Fibroblast of peridontal ligament (primary cell): ENCODE measurements around the gene TMEM225.
"Not testable (repeated sequence)": the region's sequence is repeated elsewhere in the genome, so short reads cannot be mapped to it uniquely, and the experiment has no call there.

ENCODE experiments used
- DNase-seq: peaks from one replicate; pipeline ENCODE4 v3.0.0-alpha.2; 2010; ENCODE audit errors: extremely low read depth

TMEM225 gene, protein sequence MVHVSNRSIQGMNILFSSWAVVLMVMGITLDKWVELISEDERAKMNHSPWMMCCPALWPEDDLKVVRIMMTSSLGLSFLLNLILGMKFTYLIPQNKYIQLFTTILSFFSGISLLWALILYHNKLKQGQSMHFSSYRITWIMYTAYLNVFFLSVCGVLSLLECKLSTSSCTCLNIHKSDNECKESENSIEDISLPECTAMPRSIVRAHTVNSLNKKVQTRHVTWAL

DNA sequence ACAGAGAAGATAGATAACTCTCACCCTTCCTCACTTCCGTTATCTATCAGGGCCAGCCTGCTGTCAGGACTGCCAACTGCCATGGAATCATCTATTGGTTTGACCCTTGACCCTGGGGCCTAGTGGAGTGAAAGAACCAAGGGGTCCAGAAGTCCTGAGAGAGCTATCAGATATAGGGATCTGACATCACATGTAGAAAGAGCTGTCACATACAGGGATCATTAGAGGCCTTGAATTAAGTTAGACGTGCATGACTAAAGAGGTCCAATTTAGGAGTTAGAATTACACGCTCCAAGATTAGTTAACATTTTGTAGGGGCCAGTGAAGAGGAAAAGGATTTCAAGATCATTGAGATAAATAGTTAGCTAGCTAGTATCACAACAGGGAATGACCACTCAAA is at the start of gene TMEM225:
Gene TMEM225, minus strand, starts transcription at position 101 of the 400 bp plus-strand sequence. CDS start 245 bp downstream, outside the sequence.
- DNase-seq = no peak

DNA sequence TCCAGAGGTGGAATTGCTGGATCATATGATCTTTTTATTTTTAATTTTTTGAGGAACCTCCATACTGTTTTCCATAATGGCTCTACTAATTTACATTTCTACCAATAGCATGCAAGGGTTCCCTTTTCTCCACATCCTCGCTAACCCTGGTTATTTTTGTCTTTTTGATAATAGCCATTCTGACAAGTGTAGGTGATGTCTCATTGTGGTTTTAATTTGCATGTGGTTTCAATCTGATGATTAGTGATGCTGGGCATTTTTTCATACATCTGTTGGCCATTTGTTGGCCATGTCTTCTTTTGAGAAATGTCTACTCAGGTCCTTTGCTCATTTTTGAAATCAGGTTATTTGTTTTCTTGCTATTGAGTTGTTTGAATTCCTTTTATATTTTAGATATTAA is 38.6 kb upstream of the TMEM225 start:
- no peak for DNase-seq

DNA sequence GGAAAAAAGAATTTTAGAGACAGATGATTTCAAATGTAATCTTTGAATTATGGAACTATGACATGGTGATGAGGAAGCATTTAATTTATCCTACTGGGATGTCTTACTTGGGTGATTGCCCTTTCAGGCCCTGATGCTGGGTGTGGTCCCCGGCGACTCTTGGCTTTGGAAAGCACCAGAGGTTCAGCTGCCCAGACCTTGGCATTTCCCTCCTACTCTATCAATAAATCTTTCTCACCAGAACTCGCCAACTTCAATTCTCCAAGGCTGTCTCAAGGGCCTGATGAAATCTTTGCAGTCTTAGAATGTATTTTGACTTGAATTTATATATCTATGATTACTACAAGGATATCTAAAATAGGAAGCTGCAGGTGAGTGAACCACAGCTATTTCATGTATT is 35.5 kb upstream of the TMEM225 start:
- no peak for DNase-seq

DNA sequence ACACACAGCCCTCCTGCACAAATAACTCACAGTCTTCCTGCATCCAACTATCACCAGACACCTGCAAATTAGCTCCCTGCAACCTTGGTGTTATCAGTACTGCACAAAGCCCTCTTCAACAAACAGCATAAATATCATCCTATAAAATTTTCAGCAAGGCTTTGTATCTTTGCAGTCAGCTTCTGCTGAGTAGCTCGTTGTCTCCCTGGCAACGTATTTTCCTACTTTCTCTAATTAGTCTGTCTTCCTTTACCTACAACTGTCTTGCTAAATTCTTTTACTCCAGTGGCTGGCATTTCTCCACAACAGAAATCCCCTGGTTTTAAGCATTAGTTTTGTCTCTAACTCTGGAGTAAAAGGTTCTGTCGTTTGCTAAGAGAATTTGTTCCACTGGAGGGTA is 20.4 kb upstream of the TMEM225 start:
- DNase-seq = no peak

DNA sequence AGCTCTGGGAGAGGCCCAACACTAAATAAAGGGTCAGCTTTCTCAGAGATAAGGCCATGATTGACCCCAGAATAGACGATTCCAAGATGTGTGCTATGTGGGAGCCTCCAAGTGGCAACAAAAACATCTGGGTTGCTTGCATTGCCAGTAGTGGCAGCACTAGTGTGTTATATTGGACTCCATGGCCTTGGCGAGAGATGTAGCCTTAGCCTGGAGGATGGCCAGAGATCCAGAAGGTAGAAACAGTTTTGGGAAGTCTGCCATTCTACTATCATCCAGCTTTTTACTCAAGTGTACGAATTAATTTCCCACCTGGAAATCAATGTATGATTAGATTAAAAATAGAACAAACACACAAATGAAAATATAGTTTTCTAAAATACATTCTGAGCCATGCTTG is 19.5 kb upstream of the TMEM225 start:
- no peak for DNase-seq

DNA sequence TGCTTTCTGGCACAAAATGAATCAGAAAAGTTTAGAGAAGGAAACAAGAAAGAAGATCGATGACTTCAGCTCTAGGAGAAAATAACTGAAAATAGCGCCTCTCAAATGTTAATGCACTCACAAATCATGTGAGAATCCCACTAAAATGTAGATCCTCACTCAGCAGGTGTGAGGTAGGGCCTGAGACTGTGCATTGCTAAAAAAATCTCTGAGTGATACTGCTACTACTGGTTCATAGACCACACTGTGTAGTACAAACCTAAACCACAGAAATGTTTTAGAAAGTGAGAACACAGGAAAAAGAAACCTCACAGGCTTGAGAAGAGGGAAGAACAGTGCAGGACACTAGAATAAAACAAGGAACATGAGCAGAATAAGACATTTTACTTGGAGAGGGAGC is 18.5 kb upstream of the TMEM225 start:
- no peak for DNase-seq

DNA sequence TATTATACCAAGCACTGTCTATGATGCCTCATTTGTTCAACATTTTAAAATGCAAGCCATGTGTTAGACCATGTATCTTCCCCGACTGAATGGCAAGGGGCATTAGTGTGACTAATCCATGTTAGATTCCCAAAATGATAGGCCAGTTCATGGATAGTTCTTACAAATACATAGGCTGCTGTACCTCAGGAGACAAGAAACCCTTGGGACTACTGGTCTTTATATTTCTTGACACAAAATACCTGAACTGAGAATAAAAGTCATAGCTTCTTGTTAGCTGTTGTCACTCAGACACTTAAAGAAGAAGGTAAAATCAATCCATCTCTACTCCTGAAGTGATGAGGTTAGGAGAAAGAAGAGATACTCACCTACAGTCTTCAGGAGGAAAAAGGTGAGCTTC is 16.4 kb upstream of the TMEM225 start, which contains the start of gene OR8D4:
Gene OR8D4, plus strand, starts transcription at position 301 of the 400 bp plus-strand sequence. CDS start 4,265 bp downstream, outside the sequence.
- no peak for DNase-seq

DNA sequence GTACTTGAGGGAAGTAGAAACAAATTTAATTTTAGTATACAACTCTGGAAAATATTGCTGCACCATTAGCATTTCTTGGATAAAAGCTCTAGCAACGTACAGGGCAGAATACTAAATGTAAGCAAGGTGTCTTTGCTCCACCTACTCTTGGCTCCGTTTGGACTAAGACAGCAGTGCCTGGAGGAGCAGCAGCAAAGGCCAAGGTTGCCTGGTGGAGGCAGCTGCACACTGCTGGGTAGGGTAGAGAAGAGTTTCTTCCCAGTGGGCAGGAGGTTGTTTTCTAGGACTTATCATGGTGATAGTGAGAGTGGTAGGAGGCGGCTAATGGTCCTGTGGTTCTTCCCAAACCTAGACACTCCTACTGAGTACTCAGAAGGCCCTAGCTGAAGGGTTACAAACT is 14.3 kb upstream of the TMEM225 start:
- no peak for DNase-seq

DNA sequence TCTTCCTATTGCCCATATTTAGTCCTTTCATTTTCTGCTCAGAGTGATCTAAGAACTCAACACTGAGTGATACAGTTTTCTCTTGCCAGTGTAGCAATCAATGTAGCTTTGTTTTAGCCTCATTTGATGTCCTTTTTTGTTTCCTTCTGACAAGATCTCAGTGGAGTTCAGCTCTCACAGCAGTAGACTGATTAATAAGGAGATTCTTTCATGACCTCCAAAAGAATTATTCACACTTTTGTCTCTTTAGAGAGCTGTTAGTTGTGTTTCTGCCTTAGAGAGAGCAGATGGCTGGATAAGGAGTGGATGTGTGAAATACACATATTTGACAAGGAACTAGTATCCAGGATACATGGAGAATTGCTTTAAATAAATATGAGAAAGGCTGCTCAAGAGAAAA is 6.6 kb upstream of the TMEM225 start:
- no peak for DNase-seq

DNA sequence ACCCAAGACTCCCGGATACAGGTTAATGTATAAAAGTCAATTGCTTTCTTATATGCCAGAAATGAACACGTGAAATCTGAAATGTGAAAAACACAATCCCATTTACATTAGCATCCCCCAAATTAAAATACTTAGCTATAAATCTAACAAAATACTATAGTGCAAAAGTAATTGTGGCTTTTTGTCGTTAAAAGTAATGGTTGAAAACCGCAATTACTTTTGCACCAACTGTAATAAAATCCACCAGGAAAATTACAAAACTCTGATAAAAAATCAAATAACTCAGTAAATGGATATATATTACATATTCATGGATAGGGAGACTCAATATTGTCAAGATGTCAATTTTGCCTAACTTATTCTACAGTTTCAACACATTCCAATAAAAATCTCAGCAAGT is 4.6 kb downstream of the TMEM225 start:
- DNase-seq = no peak

DNA sequence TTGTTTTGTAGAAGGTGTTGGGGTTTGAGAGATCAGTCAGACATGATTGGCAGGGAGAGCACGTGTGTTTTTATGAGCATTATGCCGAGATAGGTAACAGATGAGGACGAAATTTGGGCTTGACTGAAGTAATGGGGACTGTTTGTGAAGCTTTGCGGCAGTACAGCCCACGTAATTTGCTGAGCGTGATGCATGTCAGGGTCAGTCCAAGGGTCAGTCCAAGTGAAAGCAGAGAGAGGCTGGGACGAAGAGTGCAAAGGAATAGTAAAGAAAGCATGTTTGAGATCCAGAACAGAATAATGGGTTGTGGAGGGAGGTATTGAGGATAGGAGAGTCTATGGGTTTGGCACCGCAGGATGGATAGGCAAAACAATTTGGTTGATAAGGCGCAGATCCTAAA is 17.7 kb downstream of the TMEM225 start:
- DNase-seq = not testable (repeated sequence)

DNA sequence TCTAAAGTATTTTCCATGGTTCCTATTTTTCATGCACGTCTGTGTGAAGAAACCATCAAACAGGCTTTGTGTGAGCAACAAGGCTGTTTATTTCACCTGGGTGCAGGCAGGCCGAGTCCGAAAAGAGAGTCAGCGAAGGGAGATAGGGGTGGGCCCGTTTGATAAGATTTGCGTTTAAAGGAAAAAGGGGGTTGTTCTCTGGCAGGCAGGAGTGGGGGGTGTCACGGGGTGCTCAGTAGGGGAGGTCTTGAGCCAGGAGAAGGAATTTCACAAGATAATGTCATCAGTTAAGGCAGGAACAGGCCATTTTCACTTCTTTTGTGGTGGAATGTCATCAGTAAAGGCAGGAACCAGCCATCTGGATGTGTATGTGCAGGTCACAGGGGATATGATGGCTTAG is 20.2 kb downstream of the TMEM225 start:
- not testable (repeated sequence) for DNase-seq

DNA sequence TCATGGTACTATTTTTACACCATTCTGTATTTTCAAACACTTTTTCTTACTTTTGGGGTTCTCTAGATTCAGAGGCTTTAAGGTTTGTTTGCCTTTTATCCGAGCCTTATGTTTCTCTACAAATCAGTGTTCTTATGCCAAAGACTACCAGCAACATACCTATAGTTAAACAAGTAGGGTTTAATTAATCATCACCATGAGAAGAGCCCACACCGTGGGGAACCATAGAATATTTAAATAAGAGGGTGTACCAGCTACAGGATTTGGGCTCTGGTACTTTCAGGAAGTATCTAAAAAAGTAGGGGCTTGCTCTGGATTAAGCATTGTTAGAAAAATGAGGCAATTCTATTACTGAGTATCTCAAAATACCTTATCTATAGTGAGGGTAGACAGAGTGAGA is 25.7 kb downstream of the TMEM225 start:
- DNase-seq = no peak

DNA sequence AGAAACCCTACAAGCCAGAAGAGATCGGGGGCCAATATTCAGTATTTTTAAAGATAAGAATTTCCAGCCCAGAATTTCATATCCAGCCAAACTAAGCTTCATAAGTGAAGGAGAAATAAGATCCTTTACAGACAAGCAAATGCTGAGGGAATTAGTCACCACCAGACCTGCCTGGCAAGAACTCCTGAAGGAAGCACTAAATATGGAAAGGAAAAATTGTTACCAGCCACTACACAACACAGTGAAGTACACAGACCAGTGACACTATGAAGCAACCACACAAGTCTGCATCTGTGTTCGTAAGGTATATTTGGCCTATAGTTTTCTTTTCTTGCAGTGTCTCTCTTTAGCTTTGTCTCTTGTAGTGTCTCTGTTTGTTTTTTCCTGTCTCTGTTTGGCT is 29.0 kb downstream of the TMEM225 start:
- DNase-seq = no peak

DNA sequence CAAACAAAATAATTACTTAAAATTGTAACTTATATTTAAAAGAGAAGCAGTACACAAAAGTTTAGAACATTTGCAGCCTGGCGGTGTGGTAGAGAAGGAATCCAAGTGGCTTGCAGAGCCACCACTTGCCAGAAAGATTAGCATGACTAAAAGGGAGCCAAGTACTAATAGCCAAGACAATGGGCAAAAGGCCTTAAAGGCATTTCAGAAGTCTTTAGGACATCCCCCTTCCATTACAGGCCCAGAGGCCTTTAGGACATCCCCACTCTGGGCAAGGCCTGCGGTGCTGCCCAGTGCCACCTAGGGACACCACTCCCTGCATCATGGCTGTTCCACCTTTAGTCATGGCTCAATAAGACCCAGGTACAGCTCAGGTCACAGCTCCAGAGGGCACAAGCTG is 32.4 kb downstream of the TMEM225 start:
- DNase-seq = no peak

DNA sequence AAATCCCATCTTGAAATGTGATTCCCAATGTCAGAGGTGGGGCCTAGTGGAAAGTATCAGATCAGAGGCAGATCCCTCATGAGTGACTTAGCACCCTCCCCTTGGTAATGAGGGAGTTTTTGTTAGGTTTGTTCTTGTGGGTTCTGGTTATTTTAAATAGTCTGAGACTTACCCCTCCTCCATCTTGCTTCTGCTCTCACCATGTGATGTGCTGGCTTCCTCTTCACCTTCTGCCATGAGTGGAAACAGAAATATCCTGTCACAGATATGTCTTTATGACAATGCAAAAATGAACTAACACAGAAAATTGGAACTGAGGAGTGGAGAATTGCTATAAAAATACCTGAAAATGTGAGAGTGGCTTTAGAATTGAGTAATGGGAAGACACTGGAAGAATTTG is 33.1 kb downstream of the TMEM225 start:
- DNase-seq = no peak

DNA sequence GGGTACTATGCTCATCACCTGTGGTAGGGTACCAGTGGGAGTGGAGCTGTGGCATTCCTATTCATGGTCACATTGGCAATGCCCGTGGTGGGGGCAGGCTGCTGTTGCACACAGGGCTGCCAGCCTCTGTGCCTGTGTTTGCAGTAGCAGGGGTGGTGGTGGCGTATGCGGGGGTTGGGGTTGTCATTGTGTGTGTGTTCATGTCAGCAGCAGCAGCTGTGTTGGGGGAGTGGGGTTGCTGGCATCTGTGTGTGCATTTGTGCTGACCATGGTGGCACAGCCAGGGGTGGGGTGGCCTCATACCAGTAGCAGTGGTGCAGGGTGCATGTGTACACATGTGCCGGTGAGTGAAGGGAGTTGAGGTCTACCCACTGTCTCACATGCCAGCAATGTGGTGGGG is 34.4 kb downstream of the TMEM225 start:
- DNase-seq = no peak

DNA sequence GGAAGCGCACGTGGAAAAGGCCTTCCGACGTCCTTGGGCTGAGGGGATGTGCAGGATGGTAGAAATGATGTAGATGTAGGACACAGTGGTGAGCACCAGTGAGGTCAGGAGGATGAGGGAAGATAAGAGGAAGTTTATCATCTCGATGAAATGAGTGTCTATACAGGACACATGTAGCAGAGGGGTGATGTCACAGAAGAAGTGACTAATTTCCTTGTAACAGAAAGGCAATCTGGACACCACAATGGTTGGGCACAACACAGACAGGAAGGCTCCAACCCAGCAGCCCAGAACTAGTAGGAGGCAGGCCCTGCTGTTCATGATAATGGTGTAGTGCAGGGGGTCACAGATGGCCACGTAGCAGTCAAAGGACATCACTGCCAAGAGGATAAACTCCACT is 44.3 kb downstream of the TMEM225 start:
- DNase-seq = no peak

DNA sequence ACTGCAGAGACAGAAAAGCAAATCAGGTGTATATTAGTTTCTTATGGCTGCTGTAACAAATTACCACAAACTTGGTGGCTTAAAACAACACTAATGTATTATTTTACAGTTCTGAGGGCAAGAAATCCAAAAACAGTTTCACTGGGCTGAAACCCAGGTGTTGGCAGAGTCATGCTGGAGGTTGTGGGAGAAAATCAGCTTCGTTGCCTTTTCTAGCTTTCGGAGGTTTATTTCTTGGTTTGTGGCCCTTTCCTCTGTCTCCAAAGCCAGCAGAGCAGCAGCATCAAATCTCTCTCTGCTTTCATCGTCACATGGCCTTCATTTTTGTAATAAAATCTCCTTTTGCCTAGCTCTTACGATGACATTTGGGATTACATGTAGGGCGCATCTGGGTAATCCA is 46.3 kb downstream of the TMEM225 start:
- DNase-seq = no peak

DNA sequence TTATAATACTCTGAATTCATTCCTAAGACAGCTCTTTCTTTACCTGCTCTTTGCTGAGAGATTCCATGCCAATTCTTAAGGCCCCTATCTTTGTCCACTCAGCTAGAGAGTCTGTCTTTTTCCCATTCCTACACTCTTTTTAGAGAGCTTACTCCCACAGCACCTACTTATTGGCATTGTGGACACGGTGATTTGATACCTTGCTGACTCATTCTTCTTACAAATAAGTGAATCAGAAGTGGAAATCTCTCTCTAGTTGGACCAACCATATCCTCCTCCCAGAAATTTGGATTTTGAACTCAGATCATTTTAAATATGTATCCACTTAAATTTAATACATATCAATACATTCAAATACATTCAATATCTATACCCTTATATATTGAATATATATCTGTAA is 46.8 kb downstream of the TMEM225 start:
- no peak for DNase-seq

DNA sequence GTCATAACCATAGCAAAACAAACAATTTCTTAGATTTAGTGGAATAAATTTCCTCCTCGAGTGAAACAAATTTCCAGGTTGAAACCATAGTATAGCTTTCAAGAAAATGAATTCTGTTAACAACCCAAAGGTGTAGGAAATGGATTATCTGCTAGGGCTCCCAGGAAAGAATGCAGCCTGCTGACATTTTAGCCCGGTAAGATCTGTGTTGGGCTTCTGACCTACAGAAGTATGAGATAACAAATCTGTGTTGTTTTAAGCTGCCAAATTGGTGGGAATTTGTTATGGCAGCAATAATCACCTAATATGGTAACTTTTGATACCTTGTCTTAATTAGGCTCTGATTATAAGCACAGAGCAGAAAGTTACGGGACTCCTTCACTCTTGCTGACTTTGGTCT is 47.3 kb downstream of the TMEM225 start:
- no peak for DNase-seq

DNA sequence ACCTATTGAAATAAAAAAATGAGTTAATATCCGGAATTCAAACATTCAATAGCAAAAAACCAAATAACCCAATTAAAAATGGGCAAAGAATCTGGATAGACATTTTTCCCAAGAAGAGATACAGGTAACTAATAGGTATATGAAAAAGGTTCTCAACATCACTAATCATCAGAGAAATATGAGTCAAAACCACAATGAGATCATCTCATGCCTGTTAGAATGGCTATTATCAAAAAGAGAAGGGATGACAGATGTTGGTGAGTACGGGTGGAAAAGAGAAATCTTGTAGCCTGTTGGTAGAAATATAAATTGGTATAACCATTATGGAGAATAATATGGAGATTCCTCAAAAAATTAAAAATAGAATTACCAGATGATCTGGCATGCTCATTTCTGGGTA is 52.4 kb downstream of the TMEM225 start:
- no peak for DNase-seq
